Thyroid gland (tissue), 4 donors: ENCODE results near the gene DYNLT5. TPM values are rescaled to one million over a fixed set of nuclear protein-coding genes. Genes with fewer than 3 reads are reported as not detected.
"Not testable (repeated sequence)": the region's sequence is repeated elsewhere in the genome, so short reads cannot be mapped to it uniquely, and the experiment has no call there.

ENCODE experiments used
- DNase-seq, 2 donors: peaks; one replicate each; pipeline ENCODE4 v3.0.0-alpha.2; 2019
- H3K27ac ChIP-seq, 3 donors: fragments of 200-600 bp; sonication (generic); 1 replicate in 2 of 3; 2 replicates in 1 of 3; pipeline ENCODE4 v1.5.1; 2016 to 2019; ENCODE audit warnings: mild to moderate bottlenecking in 1 of 3, moderate library complexity in 1 of 3
- H3K27me3 ChIP-seq: fragments of 200-600 bp; sonication (generic); one replicate; pipeline ENCODE4 v1.5.1; 2019
- H3K36me3 ChIP-seq, 2 donors: fragments of 200-600 bp; sonication (generic); one replicate each; pipeline ENCODE4 v1.5.1; 2016 to 2019
- H3K4me1 ChIP-seq, 2 donors: fragments of 200-600 bp; sonication (generic); one replicate each; pipeline ENCODE4 v1.5.1; 2017 to 2019
- H3K4me3 ChIP-seq, 3 donors: fragments of 200-600 bp; sonication (generic); replicated peaks in 1 of 3; 1 replicate in 2 of 3; 2 replicates in 1 of 3; pipeline ENCODE4 v1.5.1; 2016; ENCODE audit warnings: mild to moderate bottlenecking in 1 of 3
- H3K9me3 ChIP-seq: fragments of 200-600 bp; sonication (generic); one replicate; pipeline ENCODE4 v1.5.1; 2017
- CTCF ChIP-seq, 6 experiments: fragments of 200-600 bp in 3 of 6; fragments of 450-650 bp in 3 of 6; sonication (generic) in 3 of 6; IDR thresholded peaks; one replicate each; pipeline ENCODE4 v1.5.1; 2016 to 2019; ENCODE audit warnings: antibody characterized with exemption in 6 of 6, mild to moderate bottlenecking in 2 of 6, inconsistent platforms in 1 of 6, moderate library complexity in 1 of 6
- POLR2A ChIP-seq, 2 donors: fragments of 450-650 bp; IDR thresholded peaks; one replicate each; pipeline ENCODE4 v1.6.1; 2017; ENCODE audit warnings: antibody characterized with exemption in 2 of 2, mild to moderate bottlenecking in 2 of 2, moderate library complexity in 1 of 2
- WGBS, 2 donors: methylation state at CpG; one replicate each; pipeline ENCODE4 v1.1.5; 2017; 5-methylcytosine and 5-hydroxymethylcytosine counted together
- intact Hi-C: fragments of 100-400 bp; cut with DNase I; formaldehyde crosslinking; loops from one replicate; pipeline ENCODE4 v1.15.1; 2023
- total RNA-seq, 4 donors: library from RNA; depleted of rRNA; stranded (reverse); fragments of >200 nt; gene quantifications; one replicate each; pipeline ENCODE4 v1.2.3, GENCODE V29; 2016

DYNLT5 gene
- total RNA-seq, 4 donors from 2014 or later, result 1.7 to 4.7 (median 3.0) TPM; not detected in 1

GRCh38 chr1:66723985-66724384 is 28.3 kb upstream of the DYNLT5 start:
- H3K36me3 ChIP-seq, result no peaks in the 10 kb centered on the region
- TF ChIP-seq POLR2A (IDR thresholded peaks at IDR 0.05), result no peak
- TF ChIP-seq CTCF (IDR thresholded peaks at IDR 0.05), result no peak
- DNase-seq, result no peak
- no peaks in the 10 kb centered on the region for H3K9me3 ChIP-seq
- H3K4me1 ChIP-seq, result peaks cover 0 to 6% of the 10 kb centered on the region in 2 donors
- H3K4me3 ChIP-seq, result no peak overlapping the region
- no peaks in the 10 kb centered on the region for H3K27me3 ChIP-seq
- intact Hi-C loops, result loop anchor here (10.0 kb wide), 2 partner anchors 269 to 469 kb away; no protein-coding TSS in a partner anchor
- H3K27ac ChIP-seq, result no peak overlapping the region

- H3K36me3 ChIP-seq, result no peaks in the 10 kb centered on the region
- no peaks in the 10 kb centered on the region for H3K27me3 ChIP-seq
- TF ChIP-seq POLR2A (IDR thresholded peaks at IDR 0.05) (no peak), CTCF (IDR thresholded peaks at IDR 0.05) (peak; percentile 77 to 99 (median 92))
- intact Hi-C loops, result loop anchor here (10.0 kb wide), 2 partner anchors 271 to 471 kb away; no protein-coding TSS in a partner anchor
- peak; percentile 50 to 51 for DNase-seq
- WGBS, 2 donors, result 25 to 26% methylated on average over 9 of the region's 9 CpGs
- H3K27ac ChIP-seq, result peak overlapping the region in 1 of 3 donors; percentile 61
- H3K4me3 ChIP-seq, result no peak overlapping the region
- peaks cover 0 to 6% of the 10 kb centered on the region in 2 donors for H3K4me1 ChIP-seq
- H3K9me3 ChIP-seq, result no peaks in the 10 kb centered on the region
Measured at GRCh38 chr1:66725885-66726665, 26.2 kb upstream of the DYNLT5 start.

- Histone ChIP-seq H3K9me3 (no peaks in the 10 kb centered on the region), H3K4me1 (peaks cover 0 to 6% of the 10 kb centered on the region in 2 donors), H3K27me3 (no peaks in the 10 kb centered on the region), H3K4me3 (no peak overlapping the region), H3K27ac (no peak overlapping the region), H3K36me3 (no peaks in the 10 kb centered on the region)
- no peak for DNase-seq
- intact Hi-C loops, result loop anchor here (10.0 kb wide), 2 partner anchors 273 to 473 kb away; no protein-coding TSS in a partner anchor
- TF ChIP-seq POLR2A (IDR thresholded peaks at IDR 0.05) (no peak), CTCF (IDR thresholded peaks at IDR 0.05) (no peak)
- 85 to 86% methylated on average over 2 of the region's 2 CpGs for WGBS, 2 donors
Measured at GRCh38 chr1:66728021-66728420, 24.2 kb upstream of the DYNLT5 start.

- DNase-seq, H3K36me3 ChIP-seq, H3K4me1 ChIP-seq, H3K9me3 ChIP-seq, H3K27ac ChIP-seq, H3K4me3 ChIP-seq, H3K27me3 ChIP-seq: not testable (repeated sequence)
- intact Hi-C loops, result loop anchor here (10.0 kb wide), 2 partner anchors 274 to 474 kb away; no protein-coding TSS in a partner anchor
Measured at GRCh38 chr1:66728716-66729115, 23.5 kb upstream of the DYNLT5 start.

DNA sequence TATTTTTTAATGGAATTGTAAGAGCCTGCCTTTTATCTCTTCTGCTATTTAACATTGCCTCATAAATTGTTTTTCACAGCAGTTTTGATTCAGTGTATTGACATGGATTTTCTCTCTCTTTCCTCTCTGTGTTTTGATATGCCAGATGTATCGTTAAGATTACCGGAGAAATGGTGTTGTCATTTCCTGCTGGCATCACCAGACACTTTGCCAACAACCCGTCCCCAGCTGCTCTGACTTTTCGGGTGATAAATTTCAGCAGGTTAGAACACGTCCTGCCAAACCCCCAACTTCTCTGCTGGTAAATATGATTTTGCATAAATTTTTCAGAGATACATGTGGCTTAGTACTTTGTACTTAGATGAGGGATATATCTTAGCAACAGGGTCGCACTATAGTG is 23.1 kb upstream of the DYNLT5 start:
- peaks cover 0 to 6% of the 10 kb centered on the region in 2 donors for H3K4me1 ChIP-seq
- intact Hi-C loops, result loop anchor here (10.0 kb wide), 2 partner anchors 274 to 474 kb away; no protein-coding TSS in a partner anchor
- no peak overlapping the region for H3K4me3 ChIP-seq
- 75 to 86% methylated on average over 6 of the region's 6 CpGs for WGBS, 2 donors
- no peaks in the 10 kb centered on the region for H3K9me3 ChIP-seq
- H3K27me3 ChIP-seq, result no peaks in the 10 kb centered on the region
- no peak for DNase-seq
- no peak for TF ChIP-seq CTCF (IDR thresholded peaks at IDR 0.05)
- TF ChIP-seq POLR2A (IDR thresholded peaks at IDR 0.05), result no peak
- no peak overlapping the region for H3K27ac ChIP-seq
- H3K36me3 ChIP-seq, result no peaks in the 10 kb centered on the region
